Body of pancreas (tissue), 4 donors: ENCODE results near the gene NIN. TPM values are rescaled to one million over a fixed set of nuclear protein-coding genes. Genes with fewer than 3 reads are reported as not detected.

Experiments used
- ATAC-seq: fragments of 150-250 bp; one replicate; pipeline ENCODE4 v1.9.1; 2016
- DNase-seq, 4 donors: peaks; one replicate each; pipeline ENCODE4 v3.0.0-alpha.2; 2019
- H3K27ac ChIP-seq, 4 donors: fragments of 200-600 bp; sonication (generic); 1 replicate in 3 of 4; 2 replicates in 1 of 4; pipeline versions ENCODE4 v1.5.1 to v1.6.1; 2016 to 2019; ENCODE audit warnings: mild to moderate bottlenecking in 1 of 4, mixed read lengths in 1 of 4, moderate library complexity in 1 of 4
- H3K27me3 ChIP-seq, 2 donors: fragments of 200-600 bp; sonication (generic); one replicate each; pipeline ENCODE4 v1.6.0; 2016; ENCODE audit warnings: mild to moderate bottlenecking in 1 of 2
- H3K36me3 ChIP-seq, 2 donors: fragments of 200-600 bp; sonication (generic); replicated peaks in 1 of 2; 2 replicates each; pipeline ENCODE4 v1.5.1; 2016; ENCODE audit warnings: low read depth in 2 of 2; ENCODE audit not compliant: insufficient read depth in 1 of 2
- H3K4me1 ChIP-seq: fragments of 200-600 bp; sonication (generic); one replicate; pipeline ENCODE4 v1.6.0; 2016
- H3K4me3 ChIP-seq, 2 donors: fragments of 200-600 bp; sonication (generic); 1 replicate in 1 of 2; 2 replicates in 1 of 2; pipeline ENCODE4 v1.5.1; 2016 to 2019
- H3K9me3 ChIP-seq, 3 donors: fragments of 200-600 bp; sonication (generic); 1 replicate in 2 of 3; 2 replicates in 1 of 3; pipeline ENCODE4 v1.5.1; 2016
- POLR2A ChIP-seq, 3 donors: fragments of 450-650 bp; IDR thresholded peaks; one replicate each; pipeline ENCODE4 v1.6.1; 2016; ENCODE audit warnings: antibody characterized with exemption in 3 of 3, mild to moderate bottlenecking in 2 of 3
- WGBS, 2 donors: methylation state at CpG; one replicate each; pipeline ENCODE4 v1.1.5; 2017; 5-methylcytosine and 5-hydroxymethylcytosine counted together
- intact Hi-C: fragments of 100-400 bp; cut with DNase I; formaldehyde crosslinking; loops from one replicate; pipeline ENCODE4 v1.15.1; 2023
- total RNA-seq, 2 donors: library from RNA; depleted of rRNA; stranded (reverse); fragments of >200 nt; gene quantifications; one replicate each; pipeline ENCODE4 v1.1.0, GENCODE V29; 2016
- TF ChIP-seq, protein P1 (sequence below), 7 experiments: fragments of 450-650 bp in 4 of 7; fragments of 200-600 bp in 3 of 7; sonication (generic) in 3 of 7; IDR thresholded peaks; one replicate each; pipeline ENCODE4 v1.5.1; 2016 to 2019; ENCODE audit warnings: antibody characterized with exemption in 7 of 7

NIN gene
- total RNA-seq, 2 donors from 2014 or later = 6.6 to 16.9 TPM

GRCh38 chr14:50762931-50763300, 68.0 kb downstream of the NIN start:
- peak overlapping the region; percentile 14 to 80 (median 72) for H3K27ac ChIP-seq
- H3K4me3 ChIP-seq = no peak overlapping the region
- no peaks in the 10 kb centered on the region for H3K36me3 ChIP-seq
- H3K9me3 ChIP-seq = no peaks in the 10 kb centered on the region
- DNase-seq (no peak), ATAC-seq (no peak)
- 21 to 29% methylated on average over 3 of the region's 3 CpGs for WGBS, 2 donors
- peaks cover 80% of the 10 kb centered on the region for H3K4me1 ChIP-seq
- TF ChIP-seq, protein P1, sequence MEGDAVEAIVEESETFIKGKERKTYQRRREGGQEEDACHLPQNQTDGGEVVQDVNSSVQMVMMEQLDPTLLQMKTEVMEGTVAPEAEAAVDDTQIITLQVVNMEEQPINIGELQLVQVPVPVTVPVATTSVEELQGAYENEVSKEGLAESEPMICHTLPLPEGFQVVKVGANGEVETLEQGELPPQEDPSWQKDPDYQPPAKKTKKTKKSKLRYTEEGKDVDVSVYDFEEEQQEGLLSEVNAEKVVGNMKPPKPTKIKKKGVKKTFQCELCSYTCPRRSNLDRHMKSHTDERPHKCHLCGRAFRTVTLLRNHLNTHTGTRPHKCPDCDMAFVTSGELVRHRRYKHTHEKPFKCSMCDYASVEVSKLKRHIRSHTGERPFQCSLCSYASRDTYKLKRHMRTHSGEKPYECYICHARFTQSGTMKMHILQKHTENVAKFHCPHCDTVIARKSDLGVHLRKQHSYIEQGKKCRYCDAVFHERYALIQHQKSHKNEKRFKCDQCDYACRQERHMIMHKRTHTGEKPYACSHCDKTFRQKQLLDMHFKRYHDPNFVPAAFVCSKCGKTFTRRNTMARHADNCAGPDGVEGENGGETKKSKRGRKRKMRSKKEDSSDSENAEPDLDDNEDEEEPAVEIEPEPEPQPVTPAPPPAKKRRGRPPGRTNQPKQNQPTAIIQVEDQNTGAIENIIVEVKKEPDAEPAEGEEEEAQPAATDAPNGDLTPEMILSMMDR (IDR thresholded peaks at IDR 0.05) = no peak
- no peak for TF ChIP-seq POLR2A (IDR thresholded peaks at IDR 0.05)
- intact Hi-C loops = no loop called here
- H3K27me3 ChIP-seq = no peaks in the 10 kb centered on the region

GRCh38 chr14:50762001-50762930, 68.7 kb downstream of the NIN start:
- Histone ChIP-seq H3K27me3 (no peaks in the 10 kb centered on the region), H3K9me3 (no peaks in the 10 kb centered on the region), H3K36me3 (no peaks in the 10 kb centered on the region), H3K4me1 (peaks cover 78% of the 10 kb centered on the region), H3K27ac (peak overlapping the region; percentile 14 to 80 (median 72)), H3K4me3 (no peak overlapping the region)
- ATAC-seq (no peak), DNase-seq (no peak)
- TF ChIP-seq POLR2A (IDR thresholded peaks at IDR 0.05) = no peak
- TF ChIP-seq, protein P1 (IDR thresholded peaks at IDR 0.05) = no peak
- 87 to 88% methylated on average over 9 of the region's 9 CpGs for WGBS, 2 donors
- intact Hi-C loops = no loop called here

DNA sequence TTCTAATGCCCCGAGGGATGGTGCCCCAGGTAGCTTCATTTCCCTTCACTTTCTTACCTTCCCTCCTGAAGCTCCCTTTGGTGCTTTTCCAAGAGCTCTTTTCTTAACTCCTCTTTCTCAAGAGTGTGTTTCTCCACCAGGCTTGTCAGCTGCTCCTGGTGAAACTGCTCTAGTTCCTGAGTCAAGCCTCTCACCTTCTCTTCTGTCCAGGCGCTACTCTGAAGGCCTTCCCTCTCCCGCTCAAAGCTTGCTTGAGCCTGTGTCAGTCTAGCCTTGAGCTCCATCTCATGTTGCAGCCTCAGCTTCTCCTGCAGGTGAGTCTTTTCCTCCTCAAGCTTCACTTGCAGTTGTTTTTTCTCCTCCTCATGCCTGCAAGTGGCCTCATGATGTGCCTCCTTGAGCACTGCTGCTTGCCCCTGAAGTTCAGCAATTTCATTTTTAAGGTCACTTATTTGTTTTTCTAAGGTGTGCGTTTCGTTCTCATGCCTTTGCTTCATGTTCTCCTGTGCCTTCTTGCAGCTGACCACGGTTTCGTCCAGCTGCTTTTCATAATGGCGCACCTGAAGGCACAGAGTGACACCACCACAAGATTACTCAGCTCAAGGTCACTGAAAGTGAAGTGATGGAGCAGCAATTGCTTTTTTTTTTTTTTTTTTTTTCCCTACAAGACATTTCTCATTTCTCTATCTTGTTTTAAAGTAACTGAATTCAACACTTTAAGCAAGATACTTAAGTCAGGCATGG, 71.0 kb downstream of the NIN start:
- H3K27ac ChIP-seq = no peak overlapping the region
- no peak for DNase-seq
- 76 to 78% methylated on average over 8 of the region's 8 CpGs for WGBS, 2 donors

GRCh38 chr14:50758945-50759344, 72.0 kb downstream of the NIN start:
- TF ChIP-seq, protein P1 (IDR thresholded peaks at IDR 0.05) = no peak
- TF ChIP-seq POLR2A (IDR thresholded peaks at IDR 0.05) = no peak
- H3K9me3 ChIP-seq = no peaks in the 10 kb centered on the region
- intact Hi-C loops = no loop called here
- H3K27me3 ChIP-seq = no peaks in the 10 kb centered on the region
- H3K27ac ChIP-seq = peak overlapping the region in 2 of 4 donors; percentile 5 to 28
- ATAC-seq (no peak), DNase-seq (peak in 1 of 4 donors; percentile 25)
- 61 to 64% methylated on average over 5 of the region's 5 CpGs for WGBS, 2 donors
- peaks cover 0 to 2% of the 10 kb centered on the region in 2 donors for H3K36me3 ChIP-seq
- H3K4me3 ChIP-seq = no peak overlapping the region
- H3K4me1 ChIP-seq = peaks cover 47% of the 10 kb centered on the region

More for the DNA sequence above, 71.0 kb downstream of the NIN start:
- no peaks in the 10 kb centered on the region for H3K36me3 ChIP-seq
- no peaks in the 10 kb centered on the region for H3K9me3 ChIP-seq
- H3K4me3 ChIP-seq = no peak overlapping the region
- no peak for ATAC-seq
- no peaks in the 10 kb centered on the region for H3K27me3 ChIP-seq
- intact Hi-C loops = no loop called here
- H3K4me1 ChIP-seq = peaks cover 57% of the 10 kb centered on the region
- no peak for TF ChIP-seq POLR2A (IDR thresholded peaks at IDR 0.05)
- TF ChIP-seq, protein P1 (IDR thresholded peaks at IDR 0.05) = no peak
